RWPE2 (cell line): ENCODE measurements around the gene GPR37L1.

Experiments
- ATAC-seq: fragments of 200-7000 bp; cut with Tn5 transposase; 3 replicates; pipeline ENCODE4 v1.9.1; 2021; ENCODE audit warnings: low read depth
- DNase-seq: peaks from one replicate; pipeline ENCODE4 v3.0.0-alpha.2; 2020; ENCODE audit warnings: low spot score
- H3K27ac ChIP-seq: fragments of 450-650 bp; 2 replicates; pipeline ENCODE4 v1.5.1; 2017; ENCODE audit warnings: mild to moderate bottlenecking; ENCODE audit not compliant: poor library complexity, severe bottlenecking
- H3K27me3 ChIP-seq: fragments of 250-450 bp; sonication (Bioruptor Pico); 2 replicates; pipeline ENCODE4 v1.5.1; 2021; ENCODE audit warnings: mild to moderate bottlenecking, moderate library complexity; ENCODE audit not compliant: insufficient read depth, poor library complexity, severe bottlenecking
- H3K36me3 ChIP-seq: fragments of 250-450 bp; sonication (Bioruptor Pico); 2 replicates; pipeline ENCODE4 v1.5.1; 2020; ENCODE audit warnings: low read depth, mild to moderate bottlenecking, moderate library complexity
- H3K4me1 ChIP-seq: fragments of 250-450 bp; sonication (Bioruptor Pico); 2 replicates; pipeline ENCODE4 v1.5.1; 2021; ENCODE audit warnings: mild to moderate bottlenecking, moderate library complexity; ENCODE audit not compliant: insufficient read depth, poor library complexity, severe bottlenecking
- H3K4me3 ChIP-seq: fragments of 250-450 bp; sonication (Bioruptor Pico); 2 replicates; pipeline ENCODE4 v1.5.1; 2021; ENCODE audit warnings: mild to moderate bottlenecking, moderate library complexity; ENCODE audit not compliant: severe bottlenecking
- H3K9me3 ChIP-seq: fragments of 250-450 bp; sonication (Bioruptor Pico); 2 replicates; pipeline ENCODE4 v1.5.1; 2021; ENCODE audit warnings: mild to moderate bottlenecking, moderate library complexity; ENCODE audit not compliant: severe bottlenecking
- CTCF ChIP-seq: fragments of 450-650 bp; IDR thresholded peaks from one replicate; pipeline ENCODE4 v1.5.1; 2017; ENCODE audit warnings: mild to moderate bottlenecking, moderate library complexity; ENCODE audit not compliant: poor library complexity, severe bottlenecking

Gene GPR37L1

GRCh38 chr1:202149566-202149965, 26.8 kb downstream of the GPR37L1 start:
- Histone ChIP-seq H3K4me3 (no peak overlapping the region), H3K27ac (no peak overlapping the region), H3K4me1 (no peaks in the 10 kb centered on the region), H3K9me3 (no peaks in the 10 kb centered on the region), H3K36me3 (no peaks in the 10 kb centered on the region), H3K27me3 (no peaks in the 10 kb centered on the region)
- ATAC-seq (no peak), DNase-seq (no peak)
- no peak for TF ChIP-seq CTCF

DNA sequence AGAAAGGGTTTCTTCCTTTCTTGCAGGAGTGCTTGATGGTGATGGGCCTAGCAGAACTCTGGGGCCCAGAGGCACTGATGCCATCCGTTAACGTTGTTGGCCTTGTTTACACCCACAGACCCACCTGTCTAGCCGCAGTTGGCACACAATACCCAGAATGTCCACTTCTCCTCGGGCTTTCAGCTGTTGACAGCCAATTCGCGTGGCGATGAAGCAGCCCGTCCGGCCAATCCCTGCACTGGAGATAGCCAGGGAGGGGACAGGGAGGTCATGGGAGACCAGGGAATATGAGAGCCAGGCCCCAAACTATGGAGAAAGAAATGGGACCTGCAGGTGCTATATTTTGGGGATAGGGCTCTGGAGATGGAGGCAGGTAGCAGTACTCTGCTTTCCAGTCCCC, 27.5 kb downstream of the GPR37L1 start:
- no peaks in the 10 kb centered on the region for H3K9me3 ChIP-seq
- DNase-seq = no peak
- no peaks in the 10 kb centered on the region for H3K36me3 ChIP-seq
- TF ChIP-seq CTCF = no peak
- no peaks in the 10 kb centered on the region for H3K27me3 ChIP-seq
- H3K27ac ChIP-seq = no peak overlapping the region
- no peaks in the 10 kb centered on the region for H3K4me1 ChIP-seq
- no peak for ATAC-seq
- H3K4me3 ChIP-seq = no peak overlapping the region

DNA sequence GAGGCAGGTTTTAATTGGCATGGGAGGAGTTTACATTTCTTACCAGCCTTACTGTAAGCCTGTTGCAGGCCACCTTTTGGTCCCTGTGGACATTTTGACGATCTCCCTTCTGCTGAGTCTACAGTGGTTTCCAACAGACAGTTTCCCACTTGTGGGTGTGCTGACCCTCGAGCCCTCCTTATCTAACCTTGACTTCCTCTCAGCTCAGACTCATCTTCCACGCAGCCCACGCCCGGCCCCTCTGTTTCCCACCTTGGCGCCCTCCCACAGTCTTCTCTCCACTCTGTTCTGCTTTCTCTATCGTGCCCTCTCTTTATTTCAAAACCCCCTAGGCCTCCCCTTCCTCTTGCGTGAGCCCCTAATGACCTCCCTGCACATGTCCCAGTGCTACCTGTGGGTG, 27.9 kb downstream of the GPR37L1 start:
- H3K4me1 ChIP-seq = no peaks in the 10 kb centered on the region
- no peaks in the 10 kb centered on the region for H3K27me3 ChIP-seq
- no peak overlapping the region for H3K4me3 ChIP-seq
- no peaks in the 10 kb centered on the region for H3K9me3 ChIP-seq
- H3K27ac ChIP-seq = no peak overlapping the region
- DNase-seq = no peak
- ATAC-seq = no peak
- H3K36me3 ChIP-seq = no peaks in the 10 kb centered on the region
- TF ChIP-seq CTCF = no peak

- ATAC-seq = no peak
- H3K36me3 ChIP-seq = no peaks in the 10 kb centered on the region
Observed at GRCh38 chr1:202151045-202151444, 28.3 kb downstream of the GPR37L1 start.

GRCh38 chr1:202152399-202152798, 29.7 kb downstream of the GPR37L1 start:
- TF ChIP-seq CTCF = no peak
- H3K36me3 ChIP-seq = no peaks in the 10 kb centered on the region
- no peaks in the 10 kb centered on the region for H3K4me1 ChIP-seq
- no peak for ATAC-seq
- no peak overlapping the region for H3K27ac ChIP-seq
- no peaks in the 10 kb centered on the region for H3K27me3 ChIP-seq
- no peak overlapping the region for H3K4me3 ChIP-seq
- DNase-seq = no peak
- H3K9me3 ChIP-seq = no peaks in the 10 kb centered on the region

More at GRCh38 chr1:202151045-202151444, 28.3 kb downstream of the GPR37L1 start:
- Histone ChIP-seq H3K27me3 (no peaks in the 10 kb centered on the region), H3K9me3 (no peaks in the 10 kb centered on the region), H3K27ac (no peak overlapping the region), H3K4me3 (no peak overlapping the region), H3K4me1 (no peaks in the 10 kb centered on the region)
- no peak for DNase-seq
- TF ChIP-seq CTCF = no peak
